ENCODE results near the gene CES2. TPM values are rescaled to one million over a fixed set of nuclear protein-coding genes. Genes with fewer than 3 reads are reported as not detected.

The CES2 gene
- total RNA-seq, 4 donors from 2014 or later: 49.7 to 69.4 (median 53.6) TPM

DNA sequence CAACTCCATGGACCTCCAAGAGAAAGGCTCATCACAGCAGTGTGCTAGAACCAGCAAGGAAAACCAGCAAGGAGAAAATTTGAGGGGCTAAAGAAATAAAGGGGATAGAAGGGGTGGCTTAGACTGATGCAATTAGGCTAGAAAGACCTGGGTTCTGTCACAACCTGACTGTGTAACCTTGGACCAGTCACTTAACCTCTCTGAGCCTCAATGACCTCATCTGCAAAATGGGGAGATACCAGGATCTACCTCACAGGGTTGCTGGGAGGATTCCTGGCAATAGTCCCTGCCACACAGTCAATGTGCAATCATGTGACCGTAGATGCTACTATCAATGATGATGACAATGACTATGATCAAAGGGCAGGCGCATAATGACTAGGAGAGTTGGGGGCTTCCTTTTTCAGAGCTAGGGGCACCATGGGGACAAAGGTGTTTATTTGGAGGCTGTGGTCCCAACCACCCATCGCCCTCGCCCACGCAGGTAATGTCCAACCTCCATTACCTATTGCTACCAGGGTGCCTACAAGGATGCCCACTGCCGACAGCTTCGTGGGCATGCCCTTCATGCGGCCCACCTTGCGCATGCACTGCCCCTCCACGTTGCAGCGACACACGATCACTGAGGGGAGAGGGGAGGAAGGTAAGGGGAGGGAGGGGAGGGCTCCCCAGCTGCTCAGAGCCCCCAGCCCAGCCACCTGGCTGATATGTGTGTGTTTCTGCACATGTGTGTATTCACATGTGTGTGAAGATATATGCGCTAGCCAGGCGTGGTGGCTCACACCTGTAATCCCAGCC, 26.4 kb upstream of the CES2 start:
- H3K27ac ChIP-seq: no peak overlapping the region
- no peak overlapping the region for H3K4me3 ChIP-seq (replicated peaks in 1 of 3)
- no peaks in the 10 kb centered on the region for H3K9me3 ChIP-seq
- WGBS, 2 donors: 92 to 94% methylated on average over 14 of the region's 14 CpGs
- no peaks in the 10 kb centered on the region for H3K27me3 ChIP-seq
- no peaks in the 10 kb centered on the region for H3K36me3 ChIP-seq
- TF ChIP-seq, protein P1, sequence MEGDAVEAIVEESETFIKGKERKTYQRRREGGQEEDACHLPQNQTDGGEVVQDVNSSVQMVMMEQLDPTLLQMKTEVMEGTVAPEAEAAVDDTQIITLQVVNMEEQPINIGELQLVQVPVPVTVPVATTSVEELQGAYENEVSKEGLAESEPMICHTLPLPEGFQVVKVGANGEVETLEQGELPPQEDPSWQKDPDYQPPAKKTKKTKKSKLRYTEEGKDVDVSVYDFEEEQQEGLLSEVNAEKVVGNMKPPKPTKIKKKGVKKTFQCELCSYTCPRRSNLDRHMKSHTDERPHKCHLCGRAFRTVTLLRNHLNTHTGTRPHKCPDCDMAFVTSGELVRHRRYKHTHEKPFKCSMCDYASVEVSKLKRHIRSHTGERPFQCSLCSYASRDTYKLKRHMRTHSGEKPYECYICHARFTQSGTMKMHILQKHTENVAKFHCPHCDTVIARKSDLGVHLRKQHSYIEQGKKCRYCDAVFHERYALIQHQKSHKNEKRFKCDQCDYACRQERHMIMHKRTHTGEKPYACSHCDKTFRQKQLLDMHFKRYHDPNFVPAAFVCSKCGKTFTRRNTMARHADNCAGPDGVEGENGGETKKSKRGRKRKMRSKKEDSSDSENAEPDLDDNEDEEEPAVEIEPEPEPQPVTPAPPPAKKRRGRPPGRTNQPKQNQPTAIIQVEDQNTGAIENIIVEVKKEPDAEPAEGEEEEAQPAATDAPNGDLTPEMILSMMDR (IDR thresholded peaks at IDR 0.05): no peak
- TF ChIP-seq POLR2A (IDR thresholded peaks at IDR 0.05): no peak
- intact Hi-C loops (cut with DNase I): no loop called here
- H3K4me1 ChIP-seq: peaks cover 19 to 23% of the 10 kb centered on the region in 2 donors
- DNase-seq: no peak

DNA sequence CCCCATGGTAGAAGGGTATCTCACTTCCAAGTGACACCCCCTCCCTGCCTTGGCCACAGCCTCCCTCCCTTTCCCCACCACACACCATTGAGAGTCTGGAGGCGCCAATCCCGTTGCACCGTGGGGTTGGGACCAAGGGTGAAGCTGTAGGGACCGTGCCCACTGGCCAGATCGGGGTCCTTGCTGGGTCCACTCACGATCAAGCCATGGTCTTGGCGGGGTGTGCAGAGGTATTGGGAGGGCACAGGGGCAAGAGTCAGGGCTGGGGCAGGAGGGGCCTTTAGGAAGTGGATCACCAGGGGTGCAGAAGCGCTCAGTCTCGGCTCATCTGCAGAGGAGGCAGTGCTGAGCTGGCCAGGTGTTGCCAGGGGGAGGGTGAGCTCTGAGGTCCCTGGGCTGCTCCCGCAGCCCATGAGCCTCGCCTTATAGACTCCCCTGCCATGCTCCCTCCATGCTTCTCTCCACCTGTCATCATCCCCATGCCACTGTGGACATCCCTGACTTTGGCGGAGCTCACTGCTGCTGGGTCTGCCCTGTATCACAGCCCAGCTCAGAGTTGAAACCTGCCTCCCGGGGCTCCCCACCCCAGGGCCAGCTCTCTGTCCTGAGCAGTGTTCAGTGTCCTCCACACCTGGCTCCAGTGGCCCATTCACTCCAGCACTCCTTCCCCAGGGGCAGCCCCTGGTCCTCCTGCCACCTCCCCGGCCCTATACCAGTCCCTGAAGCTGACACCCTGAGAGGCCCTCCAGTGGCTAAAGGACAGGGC, 25.0 kb upstream of the CES2 start:
- H3K4me3 ChIP-seq (replicated peaks in 1 of 3): no peak overlapping the region
- DNase-seq: no peak
- H3K9me3 ChIP-seq: no peaks in the 10 kb centered on the region
- intact Hi-C loops (cut with DNase I): no loop called here
- H3K27ac ChIP-seq: no peak overlapping the region
- 79 to 90% methylated on average over 13 to 14 of the region's 14 CpGs for WGBS, 2 donors
- H3K36me3 ChIP-seq: no peaks in the 10 kb centered on the region
- no peaks in the 10 kb centered on the region for H3K27me3 ChIP-seq
- TF ChIP-seq, protein P1 (IDR thresholded peaks at IDR 0.05): no peak
- no peak for TF ChIP-seq POLR2A (IDR thresholded peaks at IDR 0.05)
- H3K4me1 ChIP-seq: peaks cover 9% of the 10 kb centered on the region in 2 donors

DNA sequence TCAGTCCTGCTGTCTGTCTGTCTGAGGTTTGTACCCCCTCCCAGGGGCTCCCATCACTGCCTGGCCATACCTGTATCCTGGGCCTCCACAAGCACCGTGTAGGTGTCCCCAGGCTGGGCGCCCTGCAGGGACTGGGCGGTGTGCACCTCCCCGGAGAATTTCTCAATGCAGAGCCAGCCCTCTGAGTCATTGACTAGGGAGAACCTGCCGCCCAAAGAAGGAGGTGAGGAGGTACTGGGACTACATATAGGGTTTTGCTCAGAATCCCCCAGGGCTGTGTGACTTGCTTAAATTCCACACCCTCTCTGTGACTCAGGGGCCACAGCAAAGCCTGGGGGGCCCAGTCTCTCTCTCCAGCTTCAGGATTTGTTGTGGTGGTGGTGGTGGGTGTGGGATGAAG, 24.2 kb upstream of the CES2 start:
- TF ChIP-seq, protein P1 (IDR thresholded peaks at IDR 0.05): no peak
- no peak for TF ChIP-seq POLR2A (IDR thresholded peaks at IDR 0.05)
- H3K27me3 ChIP-seq: no peaks in the 10 kb centered on the region
- no peak overlapping the region for H3K27ac ChIP-seq
- H3K9me3 ChIP-seq: no peaks in the 10 kb centered on the region
- peaks cover under 1 to 2% of the 10 kb centered on the region in 2 donors for H3K4me1 ChIP-seq
- WGBS, 2 donors: 80% methylated on average over 2 to 3 of the region's 5 CpGs
- H3K36me3 ChIP-seq: no peaks in the 10 kb centered on the region
- no peak for DNase-seq
- no peak overlapping the region for H3K4me3 ChIP-seq (replicated peaks in 1 of 3)
- intact Hi-C loops (cut with DNase I): no loop called here

DNA sequence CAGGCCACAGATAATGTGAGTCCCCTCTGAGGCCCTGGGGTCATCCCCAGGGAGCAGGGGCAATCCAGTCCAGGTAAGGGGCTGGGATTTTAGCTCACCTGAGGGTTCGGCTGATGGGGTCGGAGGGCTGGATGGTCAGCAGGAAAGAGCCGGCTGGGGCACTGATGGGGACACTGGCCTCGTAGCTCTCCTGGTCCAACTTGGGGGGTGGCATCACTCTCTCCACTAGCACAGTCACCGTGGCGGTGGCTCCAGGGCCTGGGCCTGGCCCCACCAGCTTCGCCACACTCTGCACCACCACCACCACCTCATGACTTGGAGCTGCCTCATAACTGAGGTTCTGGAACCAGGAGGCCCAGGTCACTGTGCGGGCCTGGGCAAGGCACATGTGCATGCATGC, 23.5 kb upstream of the CES2 start:
- TF ChIP-seq, protein P1 (IDR thresholded peaks at IDR 0.05): no peak
- no peak for TF ChIP-seq POLR2A (IDR thresholded peaks at IDR 0.05)
- intact Hi-C loops (cut with DNase I): no loop called here
- 85 to 93% methylated on average over 8 of the region's 8 CpGs for WGBS, 2 donors

DNA sequence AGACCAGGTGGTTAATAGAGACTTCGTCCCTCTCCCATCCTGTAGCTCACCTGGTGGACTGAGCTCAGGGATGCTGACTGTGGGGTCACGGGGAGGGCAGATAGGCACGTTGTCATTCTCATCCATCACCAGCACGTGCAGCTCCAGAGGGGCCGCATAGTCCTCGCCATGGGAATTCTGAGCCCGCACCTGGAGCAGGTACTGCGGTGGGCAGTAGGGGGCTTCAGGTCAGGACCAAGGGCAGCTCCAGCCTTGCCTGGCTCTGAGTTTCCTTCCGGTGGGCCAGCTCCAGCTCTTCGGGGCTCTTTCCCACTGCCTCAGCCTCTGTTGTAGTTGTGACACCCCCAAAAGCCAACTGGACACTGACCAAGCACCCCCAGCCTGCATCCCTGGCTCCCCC, 22.2 kb upstream of the CES2 start:
- no peaks in the 10 kb centered on the region for H3K36me3 ChIP-seq
- H3K4me1 ChIP-seq: peaks cover 8 to 10% of the 10 kb centered on the region in 2 donors
- H3K9me3 ChIP-seq: no peaks in the 10 kb centered on the region
- 54% methylated on average over 4 of the region's 10 CpGs; no CpG with 5 or more reads in 1 of the 2 donors for WGBS, 2 donors
- H3K4me3 ChIP-seq (replicated peaks in 1 of 3): no peak overlapping the region
- intact Hi-C loops (cut with DNase I): no loop called here
- H3K27ac ChIP-seq: no peak overlapping the region
- DNase-seq: no peak
- no peaks in the 10 kb centered on the region for H3K27me3 ChIP-seq
- no peak for TF ChIP-seq POLR2A (IDR thresholded peaks at IDR 0.05)
- TF ChIP-seq, protein P1 (IDR thresholded peaks at IDR 0.05): no peak

More for the DNA sequence above, 23.5 kb upstream of the CES2 start:
- no peaks in the 10 kb centered on the region for H3K36me3 ChIP-seq
- no peaks in the 10 kb centered on the region for H3K27me3 ChIP-seq
- no peaks in the 10 kb centered on the region for H3K9me3 ChIP-seq
- DNase-seq: no peak
- no peak overlapping the region for H3K4me3 ChIP-seq (replicated peaks in 1 of 3)
- H3K4me1 ChIP-seq: no peaks in the 10 kb centered on the region
- no peak overlapping the region for H3K27ac ChIP-seq

Data from thyroid gland (tissue), 4 donors.